ENCODE measurements around the gene ADIPOQ. TPM values are rescaled to one million over a fixed set of nuclear protein-coding genes. Genes with fewer than 3 reads are reported as not detected.
"Not testable (repeated sequence)": the region's sequence is repeated elsewhere in the genome, so short reads cannot be mapped to it uniquely, and the experiment has no call there.

Gene ADIPOQ
- total and polyA plus RNA-seq, 3 donors from 2014 or later = 0.12 to 1.5 TPM; not detected in 1

DNA sequence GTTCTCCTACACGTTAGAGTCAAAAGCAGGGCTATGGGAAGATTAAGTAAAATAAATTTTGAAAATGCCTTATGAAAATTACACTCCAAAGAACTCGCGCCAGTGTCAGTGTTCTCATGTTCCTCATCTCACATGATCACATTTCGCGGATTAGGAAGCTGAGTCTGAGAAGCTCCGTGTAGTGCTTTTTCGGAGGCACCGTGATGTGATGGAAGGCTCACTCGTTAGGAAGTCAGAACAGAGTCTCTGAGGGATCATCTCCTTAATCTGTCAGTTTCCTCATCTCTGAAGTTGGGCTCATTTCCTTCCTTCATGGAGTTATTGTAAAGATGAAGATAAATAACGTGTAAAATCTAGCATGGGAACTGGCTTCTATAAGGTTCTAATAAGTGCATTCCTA, 3.2 kb downstream of the ADIPOQ start:
- H3K4me3 ChIP-seq = no peak overlapping the region
- no peaks in the 10 kb centered on the region for H3K36me3 ChIP-seq (ENCODE audit: low read depth, missing control alignments)
- WGBS, 2 donors = 54 to 74% methylated on average over 10 of the region's 10 CpGs
- H3K9me3 ChIP-seq = no peaks in the 10 kb centered on the region
- no peaks in the 10 kb centered on the region for H3K27me3 ChIP-seq
- no peaks in the 10 kb centered on the region for H3K4me1 ChIP-seq
- intact Hi-C loops (cut with DNase I; ENCODE audit: low total_unique reads) = no loop called here
- TF ChIP-seq CTCF (IDR thresholded peaks at IDR 0.05) (no peak), POLR2A (IDR thresholded peaks at IDR 0.05) (no peak)
- H3K27ac ChIP-seq = no peak overlapping the region
- no peak for DNase-seq

- no peak for DNase-seq
- 75 to 76% methylated on average over 2 of the region's 2 CpGs for WGBS, 2 donors
- Histone ChIP-seq H3K36me3 (ENCODE audit: low read depth, missing control alignments) (no peaks in the 10 kb centered on the region), H3K27me3 (no peaks in the 10 kb centered on the region), H3K4me1 (no peaks in the 10 kb centered on the region), H3K27ac (no peak overlapping the region), H3K9me3 (no peaks in the 10 kb centered on the region), H3K4me3 (no peak overlapping the region)
- no peak for TF ChIP-seq CTCF (IDR thresholded peaks at IDR 0.05)
- no peak for TF ChIP-seq POLR2A (IDR thresholded peaks at IDR 0.05)
- intact Hi-C loops (cut with DNase I; ENCODE audit: low total_unique reads) = no loop called here
Observed at GRCh38 chr3:186847437-186847836, 4.9 kb downstream of the ADIPOQ start.

GRCh38 chr3:186849374-186849975, 7.0 kb downstream of the ADIPOQ start:
- no peaks in the 10 kb centered on the region for H3K4me1 ChIP-seq
- H3K36me3 ChIP-seq (ENCODE audit: low read depth, missing control alignments) = no peaks in the 10 kb centered on the region
- H3K9me3 ChIP-seq = no peaks in the 10 kb centered on the region
- no peak overlapping the region for H3K27ac ChIP-seq
- 22 to 30% methylated on average over 1 of the region's 1 CpG for WGBS, 2 donors
- DNase-seq = no peak
- H3K27me3 ChIP-seq = no peaks in the 10 kb centered on the region
- TF ChIP-seq CTCF (IDR thresholded peaks at IDR 0.05) = peak in 1 of 3 experiments; percentile 16
- no peak for TF ChIP-seq POLR2A (IDR thresholded peaks at IDR 0.05)
- intact Hi-C loops (cut with DNase I; ENCODE audit: low total_unique reads) = no loop called here
- no peak overlapping the region for H3K4me3 ChIP-seq

- H3K9me3 ChIP-seq; H3K4me1 ChIP-seq; DNase-seq; H3K4me3 ChIP-seq; H3K36me3 ChIP-seq (ENCODE audit: low read depth, missing control alignments); H3K27me3 ChIP-seq; H3K27ac ChIP-seq: not testable (repeated sequence)
- intact Hi-C loops (cut with DNase I; ENCODE audit: low total_unique reads) = loop anchor here (10.0 kb wide), 1 partner anchor 313 kb away; no protein-coding TSS in a partner anchor
- WGBS, 2 donors = 90 to 95% methylated on average over 3 of the region's 3 CpGs
Observed at GRCh38 chr3:186851835-186852234, 9.3 kb downstream of the ADIPOQ start.

DNA sequence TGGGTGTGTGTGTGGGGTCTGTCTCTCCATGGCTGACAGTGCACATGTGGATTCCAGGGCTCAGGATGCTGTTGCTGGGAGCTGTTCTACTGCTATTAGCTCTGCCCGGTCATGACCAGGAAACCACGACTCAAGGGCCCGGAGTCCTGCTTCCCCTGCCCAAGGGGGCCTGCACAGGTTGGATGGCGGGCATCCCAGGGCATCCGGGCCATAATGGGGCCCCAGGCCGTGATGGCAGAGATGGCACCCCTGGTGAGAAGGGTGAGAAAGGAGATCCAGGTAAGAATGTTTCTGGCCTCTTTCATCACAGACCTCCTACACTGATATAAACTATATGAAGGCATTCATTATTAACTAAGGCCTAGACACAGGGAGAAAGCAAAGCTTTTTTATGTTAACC, 10.5 kb downstream of the ADIPOQ start:
- intact Hi-C loops (cut with DNase I; ENCODE audit: low total_unique reads) = loop anchor here (10.0 kb wide), 1 partner anchor 312 kb away; no protein-coding TSS in a partner anchor
- no peaks in the 10 kb centered on the region for H3K9me3 ChIP-seq
- H3K4me1 ChIP-seq = no peaks in the 10 kb centered on the region
- 94 to 95% methylated on average over 3 to 6 of the region's 6 CpGs for WGBS, 2 donors
- no peak for TF ChIP-seq CTCF (IDR thresholded peaks at IDR 0.05)
- TF ChIP-seq POLR2A (IDR thresholded peaks at IDR 0.05) = no peak
- no peak for DNase-seq
- H3K27me3 ChIP-seq = no peaks in the 10 kb centered on the region
- H3K36me3 ChIP-seq (ENCODE audit: low read depth, missing control alignments) = no peaks in the 10 kb centered on the region
- H3K4me3 ChIP-seq = no peak overlapping the region
- no peak overlapping the region for H3K27ac ChIP-seq
